Activated naive CD8-positive, alpha-beta T cell treated with anti-CD3 and anti-CD28 coated beads, Interleukin-2, amount 10 ng/mL, durations not matched to agents 7 days and 5 days (primary cell): Measurements from ENCODE around the gene MPEG1. TPM values are rescaled to one million over a fixed set of nuclear protein-coding genes. Genes with fewer than 3 reads are reported as not detected.

Experiments
- ATAC-seq: fragments of 150-1000 bp; cut with Tn5 transposase; one replicate; pipeline ENCODE4 v1.10.0; 2021; ENCODE audit warnings: low read depth, moderate library complexity
- POLR2A ChIA-PET: fragments of 350-600 bp; sonication (Branson Sonifier 250); formaldehyde crosslinking; loops from one replicate; lab custom pipeline; 2021; ENCODE audit warnings: antibody characterized with exemption; lab: Charles Lee
- DNase-seq: peaks from one replicate; pipeline ENCODE4 v3.0.0; 2021
- H3K27ac Mint-ChIP-seq: one replicate; pipeline ENCODE4 v1.8.0; 2022; ENCODE audit warnings: mild to moderate bottlenecking, mixed read lengths
- H3K27me3 Mint-ChIP-seq: one replicate; pipeline ENCODE4 v1.8.0; 2022; ENCODE audit warnings: mild to moderate bottlenecking, moderate library complexity, mixed read lengths
- H3K36me3 Mint-ChIP-seq: one replicate; pipeline ENCODE4 v1.8.0; 2021; ENCODE audit warnings: mild to moderate bottlenecking, mixed read lengths
- H3K4me1 Mint-ChIP-seq: one replicate; pipeline ENCODE4 v1.8.0; 2021; ENCODE audit warnings: mixed read lengths
- H3K4me3 Mint-ChIP-seq: one replicate; pipeline ENCODE4 v1.8.0; 2022; ENCODE audit warnings: mild to moderate bottlenecking, moderate library complexity, mixed read lengths
- H3K9me3 Mint-ChIP-seq: one replicate; pipeline ENCODE4 v1.8.0; 2021; ENCODE audit warnings: mixed read lengths
- total RNA-seq, 2 experiments: library from RNA; stranded (reverse); gene quantifications; one replicate each; pipeline ENCODE4 v1.2.3, GENCODE V29; 2021

The MPEG1 gene
- total RNA-seq, 2 experiments from 2014 or later = 1.7 to 2.0 TPM

- no peak for ATAC-seq
Observed at GRCh38 chr11:59179121-59179520, 33.6 kb downstream of the MPEG1 start.

DNA sequence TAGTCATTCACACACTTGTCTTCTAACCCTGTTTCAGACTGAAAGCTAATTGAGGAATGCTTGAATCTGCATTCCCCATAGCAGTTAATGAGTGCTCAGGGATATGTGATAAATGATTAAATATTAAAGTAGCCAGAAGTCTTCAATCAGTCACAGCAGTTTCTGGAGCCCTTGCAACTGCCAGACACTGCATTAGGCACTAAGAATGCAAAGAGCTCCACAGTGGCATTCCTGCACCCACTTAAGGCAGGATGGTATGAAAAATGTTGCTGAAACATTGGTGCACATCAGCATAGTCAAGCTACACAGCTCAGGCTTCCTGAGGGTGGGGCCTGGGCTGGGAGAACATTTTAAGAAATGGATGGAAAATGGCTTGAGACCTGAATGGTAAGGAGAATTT is 34.3 kb downstream of the MPEG1 start:
- H3K4me3 Mint-ChIP-seq = no peak overlapping the region
- ATAC-seq (no peak), DNase-seq (no peak)
- no peaks in the 10 kb centered on the region for H3K4me1 Mint-ChIP-seq
- H3K9me3 Mint-ChIP-seq = peaks cover 3% of the 10 kb centered on the region
- no peak overlapping the region for H3K27ac Mint-ChIP-seq
- no peaks in the 10 kb centered on the region for H3K36me3 Mint-ChIP-seq
- POLR2A ChIA-PET = no interaction called here
- H3K27me3 Mint-ChIP-seq = peaks cover 29% of the 10 kb centered on the region

More at GRCh38 chr11:59179121-59179520, 33.6 kb downstream of the MPEG1 start:
- peaks cover 23% of the 10 kb centered on the region for H3K27me3 Mint-ChIP-seq
- H3K4me3 Mint-ChIP-seq = no peak overlapping the region
- H3K9me3 Mint-ChIP-seq = peaks cover 3% of the 10 kb centered on the region
- no peaks in the 10 kb centered on the region for H3K4me1 Mint-ChIP-seq
- H3K36me3 Mint-ChIP-seq = no peaks in the 10 kb centered on the region
- POLR2A ChIA-PET = no interaction called here
- no peak for DNase-seq
- no peak overlapping the region for H3K27ac Mint-ChIP-seq

DNA sequence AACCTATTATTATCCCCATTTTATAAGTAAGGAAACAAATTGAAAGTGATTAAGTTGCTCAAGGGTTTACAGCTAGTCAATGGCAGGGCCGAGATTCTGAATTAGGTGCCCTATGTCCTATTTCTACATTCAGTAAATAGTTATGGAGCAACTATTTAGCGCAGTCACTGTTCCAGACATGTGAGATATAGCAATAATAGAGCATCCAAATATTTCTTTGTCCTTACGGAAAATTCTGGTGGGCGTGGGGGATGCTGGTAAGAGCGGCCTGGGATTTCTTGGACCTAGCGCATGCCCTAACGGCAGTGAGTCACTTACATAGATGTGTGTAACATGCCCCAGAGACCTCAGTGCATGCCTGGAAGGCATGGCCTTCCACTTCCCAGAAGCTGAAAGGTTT is 36.4 kb downstream of the MPEG1 start:
- no peak for DNase-seq
- POLR2A ChIA-PET = no interaction called here
- H3K4me3 Mint-ChIP-seq = no peak overlapping the region
- H3K27me3 Mint-ChIP-seq = peaks cover 38% of the 10 kb centered on the region
- no peaks in the 10 kb centered on the region for H3K36me3 Mint-ChIP-seq
- no peak overlapping the region for H3K27ac Mint-ChIP-seq
- H3K9me3 Mint-ChIP-seq = peaks cover 3% of the 10 kb centered on the region
- H3K4me1 Mint-ChIP-seq = peaks cover 6% of the 10 kb centered on the region
- ATAC-seq = no peak

GRCh38 chr11:59175091-59175501 is 37.6 kb downstream of the MPEG1 start:
- Mint-ChIP-seq H3K9me3 (peaks cover 3% of the 10 kb centered on the region), H3K4me3 (no peak overlapping the region), H3K27me3 (peaks cover 36% of the 10 kb centered on the region), H3K36me3 (no peaks in the 10 kb centered on the region), H3K27ac (peak overlapping the region; percentile 17), H3K4me1 (peaks cover 6% of the 10 kb centered on the region)
- POLR2A ChIA-PET = no interaction called here
- no peak for ATAC-seq
- no peak for DNase-seq

DNA sequence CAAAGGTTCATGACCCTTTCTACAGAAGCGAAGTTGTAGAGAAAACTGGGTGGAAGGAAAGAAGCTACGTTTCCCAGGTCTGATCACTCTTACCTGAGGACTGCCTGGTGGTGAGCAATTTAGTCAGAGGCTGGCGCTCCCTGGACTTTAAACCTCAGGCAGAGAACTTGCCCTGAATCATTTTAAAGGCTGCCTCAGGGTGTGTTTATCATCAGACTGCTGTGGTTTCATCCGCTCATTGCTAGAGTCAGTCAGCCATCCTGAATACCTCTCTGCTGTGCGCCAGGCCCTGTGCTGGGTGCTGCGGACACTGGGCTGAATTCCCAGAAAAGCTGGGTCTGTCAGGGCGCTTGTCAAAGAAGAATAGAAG is 38.1 kb downstream of the MPEG1 start:
- Mint-ChIP-seq H3K4me1 (peaks cover 6% of the 10 kb centered on the region), H3K27ac (no peak overlapping the region), H3K27me3 (peaks cover 36% of the 10 kb centered on the region), H3K9me3 (peaks cover 1% of the 10 kb centered on the region), H3K36me3 (no peaks in the 10 kb centered on the region), H3K4me3 (no peak overlapping the region)
- DNase-seq (no peak), ATAC-seq (no peak)
- POLR2A ChIA-PET = no interaction called here

GRCh38 chr11:59173964-59174663 is 38.6 kb downstream of the MPEG1 start:
- no peaks in the 10 kb centered on the region for H3K36me3 Mint-ChIP-seq
- H3K27me3 Mint-ChIP-seq = peaks cover 36% of the 10 kb centered on the region
- H3K9me3 Mint-ChIP-seq = no peaks in the 10 kb centered on the region
- H3K4me3 Mint-ChIP-seq = no peak overlapping the region
- H3K27ac Mint-ChIP-seq = no peak overlapping the region
- DNase-seq (no peak), ATAC-seq (no peak)
- H3K4me1 Mint-ChIP-seq = peaks cover 6% of the 10 kb centered on the region
- POLR2A ChIA-PET = no interaction called here

- POLR2A ChIA-PET = no interaction called here
- Mint-ChIP-seq H3K4me3 (peak overlapping the region; percentile 72), H3K27me3 (peaks cover 36% of the 10 kb centered on the region), H3K9me3 (no peaks in the 10 kb centered on the region), H3K27ac (no peak overlapping the region), H3K36me3 (no peaks in the 10 kb centered on the region), H3K4me1 (peaks cover 6% of the 10 kb centered on the region)
- DNase-seq (no peak), ATAC-seq (no peak)
Observed at GRCh38 chr11:59173080-59173963, 39.4 kb downstream of the MPEG1 start.

- peak overlapping the region; percentile 72 for H3K4me3 Mint-ChIP-seq
- POLR2A ChIA-PET = interaction anchor here (1.0 to 1.5 kb wide), 2 partner anchors 28 to 30 kb away, joined by 4 to 5 read pairs; partner anchors contain the start of gene FAM111A
- H3K27me3 Mint-ChIP-seq = peaks cover 36% of the 10 kb centered on the region
- no peak overlapping the region for H3K27ac Mint-ChIP-seq
- H3K36me3 Mint-ChIP-seq = no peaks in the 10 kb centered on the region
- DNase-seq (no peak), ATAC-seq (peak; percentile 24)
- H3K9me3 Mint-ChIP-seq = no peaks in the 10 kb centered on the region
- H3K4me1 Mint-ChIP-seq = peaks cover 6% of the 10 kb centered on the region
Observed at GRCh38 chr11:59172345-59173079, 40.2 kb downstream of the MPEG1 start.

DNA sequence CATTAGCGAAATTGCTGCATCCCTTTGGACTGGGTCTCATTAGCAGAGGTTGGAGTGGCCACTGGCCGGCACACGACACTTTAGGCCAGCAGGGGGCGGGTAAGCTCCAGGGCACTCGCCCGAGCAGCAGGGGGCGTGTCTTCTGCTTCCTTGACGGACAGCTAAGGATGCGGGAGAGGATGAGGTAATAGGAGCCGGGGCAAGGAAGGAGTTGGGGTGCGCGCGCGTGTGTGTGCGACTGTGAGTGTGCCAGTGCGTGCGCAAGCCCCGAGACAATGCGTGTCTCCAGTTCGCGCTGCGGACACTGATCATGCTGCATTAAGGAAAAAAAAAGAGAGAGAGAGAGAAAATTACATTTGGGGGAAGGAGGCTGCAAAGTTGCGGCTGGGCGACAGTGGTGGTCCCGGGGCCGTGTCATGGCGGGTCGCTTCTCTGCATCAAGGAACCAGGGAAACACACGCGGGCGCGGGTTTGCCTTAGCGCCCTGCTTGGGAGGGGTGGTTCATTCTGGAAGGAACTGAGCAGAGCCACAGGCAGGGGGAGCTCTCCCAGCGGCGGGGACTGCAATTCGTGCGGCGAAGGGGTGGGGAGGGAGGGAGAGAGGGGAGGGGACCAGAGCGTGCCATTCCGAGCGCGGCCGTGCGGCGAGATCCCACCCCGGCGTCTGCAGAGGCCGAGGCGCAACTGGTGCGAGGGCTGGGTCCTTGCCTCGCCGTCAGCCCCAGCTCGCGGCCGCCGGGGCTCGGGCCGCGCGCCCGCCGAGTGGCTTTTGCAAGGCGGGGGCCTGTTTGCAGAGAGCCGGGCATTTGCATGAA is 41.0 kb downstream of the MPEG1 start, which contains the start of gene DTX4:
TSS of gene DTX4 (plus strand) at position 625 of the 815 bp plus-strand sequence. CDS start 464 bp downstream, outside the sequence.
- POLR2A ChIA-PET = interaction anchor here (0.9 to 1.5 kb wide), 3 partner anchors 27 to 65 kb away, joined by 4 to 5 read pairs (median 5); partner anchors contain the start of genes FAM111A and FAM111B
- no peak within 1 kb of the TSS for H3K27ac Mint-ChIP-seq
- DNase-seq = peak; percentile 87
- peak within 1 kb of the TSS; percentile 72 for H3K4me3 Mint-ChIP-seq
- peaks cover 6% of the 10 kb centered on the region for H3K4me1 Mint-ChIP-seq
- no peaks in the 10 kb centered on the region for H3K9me3 Mint-ChIP-seq
- H3K27me3 Mint-ChIP-seq = peaks cover 38% of the 10 kb centered on the region
- no peaks in the 10 kb centered on the region for H3K36me3 Mint-ChIP-seq
- peak; percentile 84 for ATAC-seq

DNA sequence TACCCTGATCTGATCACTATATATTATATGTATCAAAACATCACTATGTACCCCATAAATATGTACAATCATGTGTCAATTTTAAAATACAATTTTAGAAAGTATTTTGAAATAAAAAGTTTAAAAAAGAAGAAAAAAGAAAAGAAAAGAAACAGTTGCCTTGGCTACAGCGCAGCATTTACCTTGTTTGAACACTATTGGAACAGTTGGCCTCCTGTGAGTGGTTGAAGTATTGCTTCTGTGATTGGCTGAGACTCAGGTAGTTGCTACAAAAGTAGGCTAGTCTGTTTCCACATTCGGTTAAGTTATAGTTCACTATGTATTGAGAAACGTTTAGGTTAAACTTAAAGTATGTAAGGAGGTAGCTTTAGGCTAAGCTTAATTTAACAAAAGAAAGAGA is 48.7 kb downstream of the MPEG1 start:
- no peak overlapping the region for H3K4me3 Mint-ChIP-seq
- ATAC-seq (no peak), DNase-seq (no peak)
- H3K27me3 Mint-ChIP-seq = peaks cover 27% of the 10 kb centered on the region
- H3K27ac Mint-ChIP-seq = no peak overlapping the region
- POLR2A ChIA-PET = no interaction called here
- H3K9me3 Mint-ChIP-seq = no peaks in the 10 kb centered on the region
- H3K36me3 Mint-ChIP-seq = no peaks in the 10 kb centered on the region
- peaks cover 3% of the 10 kb centered on the region for H3K4me1 Mint-ChIP-seq
